ENCODE data around the gene DCUN1D4. TPM values are rescaled to one million over a fixed set of nuclear protein-coding genes. Genes with fewer than 3 reads are reported as not detected.

DCUN1D4 gene
- total RNA-seq, 2 experiments from 2014 or later, result 44.8 to 48.4 TPM

Other genes starting within 250 kb of the DCUN1D4 start
- gene LRRC66, start 177.2 kb downstream of the DCUN1D4 start, total RNA-seq, result under 1 TPM; 0.25 to 0.31 TPM
- 10 to 100 TPM; 10.1 to 10.3 TPM for gene SGCB, start 195.1 kb downstream of the DCUN1D4 start, total RNA-seq
- gene SPATA18, start 208.2 kb downstream of the DCUN1D4 start, total RNA-seq, result under 1 TPM; 0.09 to 0.55 TPM